Stimulated activated CD4-positive, alpha-beta T cell treated with anti-CD3 and anti-CD28 coated beads, Interleukin-2, amount 100 ng/mL, for 48 hours (primary cell): ENCODE measurements around the gene CPXM2.

ENCODE experiments used
- DNase-seq, 2 donors: peaks; one replicate each; pipeline ENCODE4 v3.0.0-alpha.2; 2020

The CPXM2 gene

DNA sequence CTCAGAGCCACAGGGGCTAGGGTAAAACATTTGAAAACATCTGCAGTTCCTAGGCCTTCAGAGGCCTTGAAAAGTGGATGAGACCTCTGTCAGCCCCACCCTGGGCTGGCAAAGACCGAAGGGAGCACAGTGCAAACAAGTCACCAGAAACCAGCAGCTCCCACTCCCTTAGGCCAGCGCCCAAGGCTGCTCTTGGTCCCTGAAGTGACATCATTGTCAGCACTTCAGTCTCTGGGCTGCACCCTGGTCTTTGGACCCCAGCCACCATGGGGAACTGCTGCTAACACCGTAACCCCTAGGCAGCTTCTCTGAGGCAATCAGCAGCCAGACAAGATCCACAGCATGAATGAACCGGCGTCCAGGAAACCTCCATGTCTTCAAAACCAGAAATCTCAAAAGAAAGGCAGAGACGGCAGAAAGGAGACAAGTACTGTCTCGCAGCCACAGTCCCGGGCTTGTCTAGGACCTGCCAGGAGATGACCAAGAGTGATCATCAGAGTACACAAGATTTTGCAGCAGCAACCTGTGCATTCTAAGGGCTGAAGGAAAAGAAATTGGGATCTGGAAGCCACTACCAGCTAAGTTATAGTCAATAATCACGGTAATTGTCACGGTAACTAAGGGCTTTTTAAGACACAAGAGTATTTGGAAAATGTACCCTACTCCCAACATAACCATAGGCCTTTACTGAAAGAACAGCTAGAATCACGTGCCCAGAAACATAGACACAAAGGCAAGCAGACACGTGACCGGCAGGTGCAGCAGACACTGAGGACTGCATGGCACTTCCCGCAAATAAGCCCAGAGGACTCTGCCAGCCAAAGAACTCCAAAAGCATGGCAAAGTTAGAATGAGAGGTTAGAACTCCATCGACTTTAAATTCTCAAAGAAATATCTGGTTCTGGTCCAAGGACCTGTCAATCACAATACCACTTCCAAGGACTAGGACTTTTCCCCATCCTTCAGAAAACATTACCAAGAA, 23.3 kb downstream of the CPXM2 start:
- DNase-seq: no peak

DNA sequence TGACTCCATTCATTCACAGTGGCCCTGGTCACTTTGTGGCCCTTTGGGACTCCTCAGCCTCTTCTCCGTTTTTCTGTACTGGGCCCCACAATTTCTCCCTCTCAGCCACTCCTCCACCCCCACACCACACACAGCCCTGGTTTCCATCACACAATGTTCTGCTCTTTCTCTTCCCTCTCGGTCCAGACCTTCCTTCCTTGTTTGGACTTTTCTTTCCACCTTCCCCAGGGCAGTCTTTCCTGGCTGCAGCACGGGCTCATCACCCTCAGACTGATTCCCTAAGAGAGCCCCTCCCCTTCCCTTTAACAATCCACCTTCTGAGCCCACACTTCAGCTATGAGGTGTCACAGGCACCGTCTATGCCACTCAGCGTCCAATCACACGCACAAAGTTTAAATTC, 25.7 kb downstream of the CPXM2 start:
- DNase-seq: no peak

DNA sequence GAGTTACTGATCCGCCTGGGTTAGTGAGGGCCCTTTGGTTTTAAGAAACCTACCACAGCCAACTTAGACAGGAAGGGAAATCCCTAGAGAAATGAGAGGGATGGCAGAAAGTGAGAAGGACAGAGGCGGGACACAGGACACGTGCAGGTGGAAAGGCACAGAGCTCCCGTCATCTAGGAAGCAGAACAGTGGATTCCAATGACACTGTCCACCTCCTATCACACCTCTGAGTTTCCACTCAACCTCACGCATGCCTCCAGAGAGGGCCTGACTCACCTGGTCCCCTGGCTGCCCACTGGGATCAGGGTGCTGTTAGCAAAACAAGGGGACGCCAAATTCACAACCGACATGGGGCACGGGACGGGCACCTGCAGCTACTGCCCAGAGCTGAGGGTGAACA, 26.3 kb downstream of the CPXM2 start:
- DNase-seq: no peak

DNA sequence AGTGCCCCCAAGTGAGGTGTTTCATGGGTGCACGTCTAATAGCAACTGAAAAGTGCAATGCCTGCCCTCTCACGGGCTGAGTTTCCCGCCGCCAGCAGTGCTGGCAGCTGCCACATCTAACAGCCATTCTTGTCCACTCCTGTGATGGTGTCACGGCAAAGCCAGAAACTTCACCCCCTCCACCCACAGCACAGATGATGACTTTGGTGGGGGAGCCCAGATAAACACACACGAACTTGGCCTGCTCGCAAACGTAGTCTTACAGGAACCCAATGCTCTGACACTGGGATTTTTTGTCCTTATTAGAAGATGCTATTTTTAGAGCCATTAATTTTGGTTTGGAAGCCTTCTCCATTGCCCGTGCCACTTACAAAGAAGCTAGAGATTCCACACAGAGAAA, 26.7 kb downstream of the CPXM2 start:
- DNase-seq: no peak

DNA sequence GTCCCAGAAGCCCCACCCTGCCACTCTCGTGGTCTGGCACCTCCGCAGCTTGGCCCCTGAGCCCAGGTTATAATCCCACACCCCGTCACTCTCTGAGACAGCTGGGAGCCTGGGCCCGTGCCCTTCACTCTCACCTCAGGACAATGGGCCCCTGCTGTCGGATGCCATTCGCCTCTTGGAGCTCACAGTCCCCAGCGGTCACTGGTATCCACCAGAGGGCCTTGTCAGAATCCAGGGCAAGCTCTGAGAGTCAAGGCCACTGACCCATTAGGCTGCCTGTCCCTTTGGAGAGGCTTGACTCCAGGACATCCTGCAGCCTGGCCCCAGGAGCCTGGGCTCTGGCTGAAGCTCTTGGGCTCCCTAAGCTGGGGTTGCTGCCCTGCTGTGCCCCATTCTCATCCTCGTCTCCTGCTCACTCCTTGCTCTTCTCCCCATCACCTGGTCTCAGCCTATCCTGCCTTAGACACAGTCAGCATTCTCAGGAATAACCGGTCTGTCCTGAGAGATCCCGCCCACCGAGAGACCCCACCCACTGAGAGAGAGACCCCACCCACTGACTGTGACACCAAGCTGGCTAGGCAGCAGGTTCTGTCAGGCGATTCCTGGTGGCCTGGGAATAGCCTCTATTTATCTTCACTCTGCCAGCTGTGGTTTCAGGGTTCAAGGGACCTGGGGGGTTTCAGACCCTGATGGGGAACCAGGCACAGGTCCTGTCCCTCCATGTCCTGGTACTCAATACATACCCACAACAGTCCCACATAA, 27.7 kb downstream of the CPXM2 start:
- DNase-seq: no peak

DNA sequence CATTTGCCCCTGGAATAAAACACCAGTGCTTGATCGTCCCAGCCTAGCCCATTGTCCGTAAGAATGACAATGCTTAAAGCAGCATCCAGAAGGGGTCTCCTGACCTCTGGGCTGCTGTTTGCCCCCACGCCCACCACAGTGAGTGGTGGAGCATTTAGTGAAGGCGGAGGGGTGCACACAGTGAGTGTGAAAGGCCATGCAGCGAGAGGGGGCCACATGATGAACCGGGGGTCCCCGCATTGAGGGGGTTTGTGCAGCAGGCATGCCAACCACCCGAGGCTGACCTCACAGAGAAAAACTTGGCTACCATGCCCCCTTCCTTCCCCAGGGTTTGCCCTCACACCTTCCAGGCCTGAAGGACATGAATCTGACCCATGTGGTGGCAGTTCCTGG, 28.4 kb downstream of the CPXM2 start:
- no peak for DNase-seq

DNA sequence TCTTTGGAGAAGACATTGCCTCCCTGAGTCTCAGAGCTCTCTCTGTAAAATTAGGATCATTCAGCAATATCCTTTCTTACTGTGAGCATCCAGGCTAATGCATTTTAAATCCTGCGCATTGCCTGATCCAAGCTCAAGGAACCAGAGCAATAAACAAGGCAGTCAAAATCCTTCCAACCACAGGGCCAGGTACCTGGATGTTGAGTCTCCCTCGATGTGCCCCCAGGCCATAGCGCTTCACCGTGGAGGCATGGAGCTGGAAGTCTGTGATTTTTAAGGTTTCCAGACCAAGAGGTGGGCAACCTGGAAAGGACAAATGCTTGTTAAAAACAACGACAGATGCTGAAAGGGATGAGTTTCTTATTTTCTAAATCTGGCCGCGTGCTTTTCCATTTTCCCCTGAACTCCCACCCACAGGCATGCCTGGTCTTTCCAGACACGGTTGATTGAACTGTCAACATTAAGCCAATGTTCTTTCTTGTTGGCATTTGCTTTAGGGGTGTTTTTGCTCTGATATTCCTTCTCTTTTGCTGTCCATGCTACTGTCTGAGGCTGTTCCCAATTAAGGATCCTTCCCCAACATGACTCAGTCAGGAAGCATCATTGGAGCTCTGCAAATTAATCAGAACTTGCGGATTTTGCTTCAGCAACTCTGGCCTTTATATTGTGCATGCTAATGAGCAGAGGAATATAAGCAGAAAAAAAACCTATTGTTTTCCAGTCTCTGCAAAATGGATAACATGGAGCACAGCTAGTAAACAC, 29.0 kb downstream of the CPXM2 start:
- no peak for DNase-seq

DNA sequence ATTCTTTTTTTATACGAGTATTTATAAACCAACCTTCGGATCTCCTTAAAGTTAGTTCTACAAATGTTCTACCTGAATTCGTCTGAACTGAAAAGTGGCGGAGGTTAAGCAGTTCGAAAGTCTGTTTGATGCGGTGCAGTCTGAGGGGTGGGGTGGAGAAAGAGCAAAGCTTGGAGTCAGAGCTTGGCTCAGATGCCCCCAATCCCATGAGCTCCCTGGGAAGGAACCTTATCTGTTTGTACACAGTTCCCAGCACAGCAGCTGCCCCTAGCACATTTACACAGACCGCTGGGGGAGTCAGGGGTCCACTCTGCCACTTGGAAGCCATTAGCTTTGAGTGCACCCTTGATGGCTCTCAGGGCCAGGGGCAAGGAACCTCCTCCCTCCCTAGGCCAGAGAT, 30.8 kb downstream of the CPXM2 start:
- DNase-seq: no peak

DNA sequence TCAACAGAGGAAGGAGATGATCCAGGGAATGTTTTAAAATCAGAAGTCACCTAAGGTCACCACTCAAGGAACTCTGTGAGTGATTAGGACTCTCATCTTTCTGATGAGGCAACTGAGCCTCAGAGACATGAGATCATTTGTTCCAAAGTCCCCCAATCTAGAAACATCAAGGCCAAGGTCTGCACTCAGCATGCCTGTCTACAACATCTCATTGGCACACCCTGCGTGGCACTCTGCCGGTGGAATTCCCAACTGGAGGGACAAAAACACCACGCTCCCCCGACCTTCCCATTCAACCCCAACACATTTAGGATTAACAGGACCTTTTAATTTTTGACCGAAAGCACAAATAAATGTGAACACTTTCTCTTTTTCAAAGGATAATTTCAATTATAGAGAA, 31.4 kb downstream of the CPXM2 start:
- DNase-seq: no peak

DNA sequence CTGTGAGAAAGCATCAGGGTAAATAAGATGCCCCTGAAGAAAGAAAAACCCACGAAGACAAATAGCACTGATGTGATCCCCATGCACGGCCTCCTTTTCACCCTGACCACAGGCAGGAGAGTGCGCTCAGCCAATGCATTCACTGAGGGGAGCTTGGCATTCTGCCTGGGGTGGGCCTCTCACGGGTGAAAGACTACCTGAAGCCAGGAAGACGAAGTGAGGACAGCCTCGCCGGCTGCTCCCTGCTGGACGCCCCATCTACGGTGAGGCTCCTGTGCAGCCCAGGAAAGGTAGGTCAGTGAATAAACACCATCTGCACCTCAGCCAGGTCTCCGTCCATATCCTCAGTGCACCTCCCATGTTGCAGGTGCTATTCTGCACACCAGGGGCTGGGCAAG, 32.0 kb downstream of the CPXM2 start:
- DNase-seq: no peak

DNA sequence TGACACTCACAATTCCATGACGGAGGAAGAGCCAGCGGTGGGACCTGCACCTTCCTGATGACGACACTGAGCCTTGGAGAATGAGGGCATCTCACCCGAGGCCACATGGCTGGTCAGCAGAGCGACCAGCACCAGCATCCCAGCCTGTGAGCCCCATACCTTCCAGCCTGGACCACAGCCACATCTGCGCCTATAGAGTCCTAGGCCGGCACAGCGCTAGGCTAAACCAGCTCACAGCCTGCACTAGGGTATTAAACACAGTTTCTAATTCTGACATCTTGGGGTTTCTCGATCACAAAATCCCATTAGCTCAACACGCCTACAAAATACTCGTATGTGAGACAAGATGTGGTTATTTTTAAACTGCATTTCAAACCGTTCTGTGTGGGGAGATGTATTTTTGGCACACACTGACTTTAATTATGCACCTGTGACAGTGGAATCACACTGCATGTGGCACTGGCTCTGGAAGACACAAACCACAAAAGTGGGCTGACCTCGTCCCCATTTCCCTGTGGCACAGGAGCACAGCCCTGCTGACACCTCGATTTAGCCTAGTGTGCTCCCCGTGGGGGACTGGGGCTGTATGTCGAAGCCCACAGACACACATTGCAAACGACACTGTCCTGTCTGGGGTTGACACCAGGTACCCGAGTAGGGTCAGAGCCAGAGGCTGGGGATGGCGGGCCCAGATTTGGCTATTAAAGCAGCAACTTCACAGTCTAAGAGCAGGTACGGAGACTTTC, 32.5 kb downstream of the CPXM2 start:
- DNase-seq: no peak

DNA sequence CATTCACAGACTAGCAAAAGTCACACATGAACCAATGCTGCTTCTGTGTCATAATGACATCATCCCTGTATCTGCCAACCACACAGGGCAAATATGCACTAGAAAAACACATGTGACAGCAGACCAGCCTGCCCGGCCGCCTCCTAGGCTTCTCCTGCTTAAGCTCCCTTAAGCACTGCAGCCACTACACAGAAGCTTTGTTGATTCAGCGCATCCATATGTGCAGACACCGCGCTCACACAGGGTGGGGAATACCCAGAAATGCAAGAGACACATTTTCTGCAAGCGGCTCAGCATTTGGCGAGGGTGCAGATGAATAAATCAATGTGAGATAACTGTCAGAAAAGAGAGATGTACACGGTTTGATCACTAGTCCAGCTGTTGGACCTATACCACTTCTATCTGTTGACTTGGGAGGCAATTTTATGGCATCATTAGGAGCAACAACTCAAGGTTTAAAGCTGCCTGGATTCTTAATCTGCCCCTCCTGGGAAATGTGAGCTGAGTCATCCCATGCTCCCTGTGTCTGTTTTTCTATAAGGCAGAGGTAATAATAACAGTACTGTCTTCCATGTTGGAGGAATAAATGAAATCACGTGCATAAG, 33.4 kb downstream of the CPXM2 start:
- DNase-seq: no peak

DNA sequence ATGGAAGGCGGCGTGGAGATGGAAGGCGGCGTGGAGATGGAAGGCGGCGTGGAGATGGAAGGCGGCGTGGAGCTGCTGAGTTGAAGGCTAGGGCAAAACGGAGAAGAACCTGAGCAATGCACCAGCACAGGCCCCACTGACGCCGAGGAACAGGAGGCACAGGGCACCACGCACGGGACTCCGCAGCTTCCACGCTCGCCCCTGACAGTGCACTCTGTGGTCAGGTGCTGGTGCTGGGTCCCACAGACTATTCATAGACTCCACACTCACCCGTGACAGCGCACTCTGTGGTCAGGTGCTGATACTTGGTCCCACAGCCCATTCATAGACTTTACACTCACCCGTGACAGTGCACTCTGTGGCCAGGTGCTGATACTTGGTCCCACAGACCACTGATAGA, 34.0 kb downstream of the CPXM2 start:
- no peak for DNase-seq

DNA sequence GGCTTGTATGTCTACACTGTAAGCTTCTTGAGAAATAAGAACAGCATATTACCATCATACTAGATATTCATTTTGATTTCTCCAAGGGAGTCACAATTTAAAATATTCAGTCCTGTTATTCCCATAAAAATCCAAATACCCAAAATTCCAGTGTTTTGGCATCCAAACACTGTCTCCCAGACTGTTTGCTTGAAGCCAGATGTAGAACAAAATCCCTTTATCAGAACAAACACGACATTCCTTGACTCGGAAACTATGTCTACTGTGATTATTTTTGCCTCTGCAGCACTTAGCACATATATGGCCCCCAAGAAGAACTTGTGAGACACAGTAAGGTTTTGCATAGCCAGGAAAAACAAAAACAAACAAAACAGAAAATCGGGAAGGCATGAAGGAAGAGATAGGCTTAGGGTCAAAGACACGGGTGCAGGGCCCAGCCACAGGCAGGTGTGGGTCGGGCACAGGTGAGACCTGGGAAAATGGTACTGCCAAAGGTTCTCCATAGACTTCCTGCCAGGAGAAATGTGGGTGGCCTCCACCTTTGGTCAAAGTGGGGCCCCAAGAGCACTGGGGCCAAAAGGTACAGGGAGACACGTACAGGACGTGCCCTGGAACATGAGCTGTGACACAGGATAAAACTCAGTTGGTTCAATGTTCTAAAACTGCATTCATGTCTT, 36.5 kb downstream of the CPXM2 start:
- DNase-seq: no peak

DNA sequence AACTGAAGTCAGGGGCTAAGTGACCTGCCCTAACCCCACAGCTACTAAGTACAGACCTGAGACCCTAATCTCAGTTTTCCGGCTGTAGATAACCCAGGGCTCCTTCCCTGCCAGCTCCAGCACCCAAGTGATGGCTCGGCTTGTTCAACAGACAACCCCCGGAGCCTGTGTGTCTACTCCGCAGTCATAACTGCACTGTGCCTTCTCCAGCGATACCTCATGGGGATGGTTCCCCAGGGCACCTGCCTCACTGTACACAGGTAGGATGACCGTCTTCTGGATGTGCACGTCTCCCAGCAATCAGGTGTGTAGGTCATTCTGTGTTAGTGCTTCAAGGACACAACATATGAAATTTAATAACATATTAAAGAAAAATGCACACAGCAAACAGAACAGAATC, 37.1 kb downstream of the CPXM2 start:
- no peak for DNase-seq

DNA sequence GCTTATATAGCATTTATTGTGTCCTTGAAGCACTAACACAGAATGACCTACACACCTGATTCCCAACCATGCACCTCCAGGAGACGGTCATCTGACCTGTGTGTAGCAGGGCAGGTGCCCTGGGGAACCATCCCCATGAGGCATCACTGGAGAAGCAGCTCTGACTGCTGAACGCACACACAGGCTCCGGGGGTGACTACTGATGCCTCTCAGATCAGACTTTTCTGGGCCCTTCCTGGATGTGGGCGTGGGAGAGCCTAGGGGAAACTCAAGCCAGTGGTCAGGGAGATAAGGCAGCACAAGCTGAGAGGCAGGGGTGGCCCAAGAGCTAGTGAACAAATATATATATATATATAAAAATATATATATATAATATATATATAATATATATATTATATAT, 37.6 kb downstream of the CPXM2 start:
- DNase-seq: no peak

DNA sequence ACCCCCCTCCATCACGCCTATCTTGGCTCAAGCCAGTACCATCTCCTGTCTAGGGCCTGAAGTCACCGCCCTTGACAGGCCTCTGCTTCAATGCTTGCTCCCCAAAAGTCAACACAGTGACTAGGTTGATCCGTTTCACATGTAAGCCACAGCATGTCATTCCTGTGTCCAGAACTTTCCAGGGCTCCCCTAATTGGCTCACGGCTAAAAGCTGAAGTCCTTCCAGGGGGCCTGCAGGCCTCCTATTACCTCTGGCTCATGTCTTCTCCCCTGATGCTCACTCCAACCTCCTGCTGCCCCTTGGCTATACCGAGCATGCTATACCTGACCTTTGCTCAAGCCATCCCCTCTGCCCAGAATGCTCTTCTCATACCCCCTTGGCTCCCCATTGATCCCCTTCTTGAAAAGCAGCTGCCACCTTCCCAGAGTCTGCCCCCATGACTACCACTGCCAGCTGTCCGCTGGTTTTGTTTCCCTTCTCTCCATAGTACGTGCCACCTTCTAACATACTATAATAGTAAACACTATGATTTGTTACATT, 39.1 kb downstream of the CPXM2 start:
- DNase-seq: no peak

DNA sequence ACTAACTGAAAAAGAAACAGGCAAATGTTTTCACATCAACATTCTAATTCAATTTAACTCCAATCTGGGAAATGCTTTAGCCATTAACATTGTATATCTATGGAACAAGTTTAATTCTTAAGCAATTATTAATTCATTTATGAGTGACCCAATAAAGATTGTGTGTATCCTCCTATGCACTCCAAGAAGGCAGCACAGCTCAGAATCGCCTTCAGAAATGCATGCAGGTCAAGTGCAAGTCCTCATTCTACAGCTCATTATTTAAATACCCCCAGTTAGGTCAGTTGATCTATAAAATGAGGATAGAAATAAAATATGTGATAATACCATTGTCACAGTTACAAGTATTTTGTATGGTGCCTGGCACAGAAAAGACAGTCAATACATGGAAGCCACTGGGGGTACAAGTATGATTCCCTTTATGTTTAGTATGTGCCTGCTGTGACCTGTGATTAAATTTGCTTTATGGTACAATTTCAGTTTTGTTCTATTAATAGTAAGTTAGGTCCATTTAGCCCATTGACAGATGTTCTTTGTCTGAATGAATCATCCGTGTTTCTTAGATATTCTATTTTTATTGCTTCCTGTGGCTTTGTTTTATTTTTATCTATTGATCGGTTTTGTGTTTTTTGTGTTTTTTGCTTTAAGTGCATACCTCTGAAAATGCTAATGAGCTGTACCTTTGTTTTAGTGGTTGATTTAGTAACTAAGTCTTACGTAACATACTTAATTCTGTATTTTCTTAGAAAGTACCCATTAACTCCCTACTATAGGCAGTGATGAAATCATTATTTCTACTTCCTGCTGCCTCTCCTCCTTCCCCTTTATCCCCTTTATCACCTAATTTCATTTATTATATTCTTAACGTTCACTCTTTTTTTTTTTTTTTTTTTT, 42.8 kb downstream of the CPXM2 start:
- DNase-seq: no peak

DNA sequence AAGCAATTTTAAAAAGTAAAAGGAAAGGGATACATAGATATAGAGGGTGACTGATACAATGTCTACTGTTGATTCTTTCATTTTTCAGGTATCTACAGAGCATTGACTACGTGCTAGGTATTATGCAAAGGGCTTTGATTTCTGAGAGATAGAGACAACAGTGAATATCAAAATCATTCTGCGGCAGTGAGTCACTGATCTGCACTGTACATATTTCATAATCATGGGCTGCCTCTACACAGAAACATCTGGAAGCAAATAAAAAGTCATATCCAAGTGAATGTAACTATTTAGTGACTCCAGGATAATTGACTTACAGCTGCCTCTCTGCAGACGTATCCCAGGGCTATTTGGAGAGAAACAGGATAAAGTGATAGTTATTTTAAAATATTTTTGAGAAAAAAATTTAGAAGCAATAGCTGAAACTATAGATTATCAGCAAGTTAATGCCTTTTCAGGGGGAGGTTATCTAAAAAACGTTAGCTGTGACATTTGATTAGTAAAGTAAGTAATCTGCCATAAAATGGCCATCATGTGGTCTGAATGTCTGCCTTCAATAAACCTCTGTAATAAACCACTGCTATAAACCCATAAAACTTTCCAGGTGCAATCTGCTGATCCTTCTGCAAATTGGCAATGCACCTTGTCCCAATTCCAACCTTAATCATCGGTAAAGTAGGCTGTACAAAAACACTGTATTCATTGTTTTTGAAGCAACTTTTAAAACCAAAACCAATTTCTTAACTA, 43.7 kb downstream of the CPXM2 start:
- no peak for DNase-seq

DNA sequence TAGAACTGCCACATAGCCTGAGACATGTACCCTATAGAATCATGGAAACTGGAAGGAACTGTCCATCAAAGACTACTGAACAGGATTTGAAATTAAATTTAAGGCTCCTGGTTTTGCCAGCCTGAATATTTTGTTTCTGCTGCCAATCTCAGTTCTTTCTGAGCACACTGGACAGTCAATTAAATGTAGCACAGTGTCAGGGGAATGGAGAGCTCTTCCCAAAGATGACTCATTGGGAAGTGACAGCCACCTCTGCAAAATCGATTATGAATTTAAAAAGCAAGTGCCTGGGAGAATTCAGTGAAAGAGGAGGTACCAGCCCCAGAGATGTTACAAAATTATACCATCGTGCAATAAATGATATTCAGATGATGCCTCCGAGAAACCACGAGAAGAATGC, 47.8 kb downstream of the CPXM2 start:
- DNase-seq: no peak
